Naive B cell (primary cell): ENCODE measurements around the gene SCGN. TPM values are rescaled to one million over a fixed set of nuclear protein-coding genes. Genes with fewer than 3 reads are reported as not detected.
A peak's percentile ranks its signal among the peaks of the same experiment; 100 is the strongest.

Source experiments
- ATAC-seq, 2 donors: fragments of 150-1000 bp; cut with Tn5 transposase; 2 replicates each; pipeline ENCODE4 v1.10.0; 2021; ENCODE audit warnings: low read depth in 2 of 2, mild to moderate bottlenecking in 2 of 2, moderate library complexity in 2 of 2
- DNase-seq: peaks from one replicate; pipeline ENCODE4 v3.0.0; 2022
- H3K27ac Mint-ChIP-seq, 6 donors: one replicate each; pipeline ENCODE4 v1.8.0; 2020 to 2022; ENCODE audit warnings: mild to moderate bottlenecking in 6 of 6, mixed read lengths in 6 of 6, moderate library complexity in 5 of 6, inconsistent platforms in 2 of 6
- H3K27me3 Mint-ChIP-seq, 3 donors: one replicate each; pipeline ENCODE4 v1.8.0; 2021 to 2022; ENCODE audit warnings: mixed read lengths in 3 of 3, mild to moderate bottlenecking in 1 of 3
- H3K36me3 Mint-ChIP-seq, 2 donors: one replicate each; pipeline ENCODE4 v1.8.0; 2020 to 2022; ENCODE audit warnings: mixed read lengths in 2 of 2, inconsistent platforms in 1 of 2, mild to moderate bottlenecking in 1 of 2
- H3K4me1 Mint-ChIP-seq, 3 donors: one replicate each; pipeline ENCODE4 v1.8.0; 2020 to 2022; ENCODE audit warnings: mixed read lengths in 3 of 3, inconsistent platforms in 1 of 3, mild to moderate bottlenecking in 1 of 3, moderate library complexity in 1 of 3
- H3K4me3 Mint-ChIP-seq, 8 donors: one replicate each; pipeline ENCODE4 v1.8.0; 2020 to 2022; ENCODE audit warnings: mild to moderate bottlenecking in 8 of 8, mixed read lengths in 8 of 8, moderate library complexity in 8 of 8, inconsistent platforms in 2 of 8
- H3K9me3 Mint-ChIP-seq, 7 donors: one replicate each; pipeline ENCODE4 v1.8.0; 2020 to 2022; ENCODE audit warnings: mixed read lengths in 7 of 7, mild to moderate bottlenecking in 5 of 7, inconsistent platforms in 2 of 7, moderate library complexity in 1 of 7
- polyA plus RNA-seq, 6 donors: library from polyadenylated mRNA; unstranded; fragments of 300-500 nt; fragmentation: Illumina TruSeq; gene quantifications; one replicate each; pipeline ENCODE4 v1.2.3, GENCODE V29; 2021; ENCODE audit warnings: low read depth in 6 of 6

Gene SCGN
- not detected for polyA plus RNA-seq

DNA sequence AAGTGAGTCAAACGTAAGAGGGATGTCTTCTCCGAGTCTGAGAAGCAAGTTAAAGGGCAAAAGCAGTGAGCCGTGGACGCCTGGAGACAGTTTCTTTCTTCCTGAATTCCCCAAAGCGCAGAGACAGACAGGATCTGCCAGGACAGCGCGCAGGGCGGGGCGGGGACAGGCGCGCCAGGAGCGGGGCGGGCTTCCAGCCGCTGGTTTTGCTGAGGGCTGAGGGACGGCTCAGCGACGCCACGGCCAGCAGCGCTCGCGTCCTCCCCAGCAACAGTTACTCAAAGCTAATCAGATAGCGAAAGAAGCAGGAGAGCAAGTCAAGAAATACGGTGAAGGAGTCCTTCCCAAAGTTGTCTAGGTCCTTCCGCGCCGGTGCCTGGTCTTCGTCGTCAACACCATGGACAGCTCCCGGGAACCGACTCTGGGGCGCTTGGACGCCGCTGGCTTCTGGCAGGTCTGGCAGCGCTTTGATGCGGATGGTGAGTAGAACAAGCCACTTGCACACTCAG is at the start of gene SCGN:
Gene SCGN, plus strand, starts transcription at position 209 of the 509 bp plus-strand sequence. Its CDS starts 189 bp downstream, at position 398.
- peaks cover 0 to 8% of the 10 kb centered on the region in 2 donors for H3K36me3 Mint-ChIP-seq
- ATAC-seq (no peak), DNase-seq (peak; percentile 1)
- H3K27me3 Mint-ChIP-seq, result peaks cover 47 to 56% (median 50%) of the 10 kb centered on the region in 3 donors
- peaks cover 0 to 5% (median 0%) of the 10 kb centered on the region in 7 donors for H3K9me3 Mint-ChIP-seq
- no peaks in the 10 kb centered on the region for H3K4me1 Mint-ChIP-seq
- H3K27ac Mint-ChIP-seq, result no peak within 1 kb of the TSS
- no peak within 1 kb of the TSS for H3K4me3 Mint-ChIP-seq

- H3K36me3 Mint-ChIP-seq, result peaks cover 7% of the 10 kb centered on the region in 2 donors
- no peaks in the 10 kb centered on the region for H3K9me3 Mint-ChIP-seq
- DNase-seq, result no peak
- no peak for ATAC-seq
- no peak overlapping the region for H3K4me3 Mint-ChIP-seq
- H3K27ac Mint-ChIP-seq, result no peak overlapping the region
- H3K27me3 Mint-ChIP-seq, result peaks cover 0 to 8% (median 0%) of the 10 kb centered on the region in 3 donors
- no peaks in the 10 kb centered on the region for H3K4me1 Mint-ChIP-seq
Observed at GRCh38 chr6:25602674-25602982, 49.4 kb upstream of the SCGN start.

DNA sequence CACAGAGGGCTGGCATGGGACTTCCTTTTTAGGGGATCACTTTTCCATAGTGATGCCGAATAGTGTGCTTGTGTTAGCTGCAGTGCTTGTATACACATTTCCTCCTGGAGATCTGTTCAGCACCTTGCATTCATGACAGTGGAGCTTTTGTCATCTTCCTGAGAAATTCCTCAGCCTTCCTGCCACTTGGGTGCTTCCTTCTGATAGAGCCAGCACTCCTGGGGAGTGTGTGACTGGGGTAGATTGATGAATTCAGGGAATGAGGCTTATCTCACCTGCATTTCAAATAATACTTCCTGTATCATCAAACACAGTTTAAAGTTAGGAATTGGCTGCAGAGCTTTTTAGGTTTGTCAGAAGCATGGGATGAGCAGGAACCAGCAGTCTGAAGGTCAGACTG is 48.8 kb upstream of the SCGN start:
- DNase-seq, result no peak
- peaks cover 0 to 8% (median 0%) of the 10 kb centered on the region in 3 donors for H3K27me3 Mint-ChIP-seq
- ATAC-seq, result no peak
- H3K4me1 Mint-ChIP-seq, result no peaks in the 10 kb centered on the region
- no peak overlapping the region for H3K4me3 Mint-ChIP-seq
- H3K9me3 Mint-ChIP-seq, result no peaks in the 10 kb centered on the region
- H3K36me3 Mint-ChIP-seq, result peaks cover 7% of the 10 kb centered on the region in 2 donors
- no peak overlapping the region for H3K27ac Mint-ChIP-seq

GRCh38 chr6:25606151-25606550 is 45.9 kb upstream of the SCGN start:
- Mint-ChIP-seq H3K27me3 (peaks cover 0 to 6% (median 0%) of the 10 kb centered on the region in 3 donors), H3K9me3 (no peaks in the 10 kb centered on the region), H3K4me3 (no peak overlapping the region), H3K27ac (peak overlapping the region in 1 of 6 donors; percentile 57), H3K36me3 (no peaks in the 10 kb centered on the region), H3K4me1 (no peaks in the 10 kb centered on the region)
- ATAC-seq (no peak), DNase-seq (no peak)

DNA sequence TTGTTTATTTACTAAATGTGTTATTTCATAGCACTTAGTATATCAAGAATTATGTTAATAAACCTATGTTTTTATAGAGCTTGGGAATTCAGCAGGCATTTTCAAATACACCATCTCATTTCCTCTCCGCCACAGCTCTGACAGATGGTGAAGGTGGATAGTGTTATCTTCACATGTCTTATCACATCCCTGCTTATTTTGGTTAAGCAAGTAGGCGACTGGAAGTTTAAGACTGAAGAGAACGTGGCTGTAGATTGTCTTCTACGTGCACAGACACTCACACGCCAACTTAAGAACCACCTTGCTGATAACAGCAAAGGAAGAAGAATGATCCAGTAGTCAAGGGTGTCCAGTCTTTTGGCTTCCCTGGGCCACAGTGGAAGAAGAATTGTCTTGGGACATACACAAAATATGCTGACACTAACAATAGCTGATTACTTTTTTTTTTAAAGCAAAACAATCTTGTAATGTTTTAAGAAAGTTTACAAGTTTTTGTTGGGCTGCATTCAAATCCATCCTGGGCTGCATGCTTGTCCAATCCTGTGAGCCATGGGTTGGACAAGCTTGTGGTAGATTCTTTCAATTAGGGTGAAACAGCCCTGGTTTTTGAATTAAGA is 43.3 kb upstream of the SCGN start:
- peaks cover 0 to 3% (median 0%) of the 10 kb centered on the region in 3 donors for H3K4me1 Mint-ChIP-seq

GRCh38 chr6:25612666-25613065 is 39.3 kb upstream of the SCGN start:
- H3K27me3 Mint-ChIP-seq, result peaks cover 0 to 6% (median 0%) of the 10 kb centered on the region in 3 donors
- DNase-seq (no peak), ATAC-seq (peak in 1 of 2 donors; percentile 33)
- H3K36me3 Mint-ChIP-seq, result peaks cover 10 to 12% of the 10 kb centered on the region in 2 donors
- H3K4me1 Mint-ChIP-seq, result peaks cover 0 to 6% (median 0%) of the 10 kb centered on the region in 3 donors
- no peak overlapping the region for H3K27ac Mint-ChIP-seq
- no peaks in the 10 kb centered on the region for H3K9me3 Mint-ChIP-seq
- H3K4me3 Mint-ChIP-seq, result no peak overlapping the region

More for the DNA sequence above, 43.3 kb upstream of the SCGN start:
- ATAC-seq (no peak), DNase-seq (no peak)
- peaks cover 9 to 10% of the 10 kb centered on the region in 2 donors for H3K36me3 Mint-ChIP-seq
- no peak overlapping the region for H3K4me3 Mint-ChIP-seq
- H3K27me3 Mint-ChIP-seq, result peaks cover 0 to 6% (median 0%) of the 10 kb centered on the region in 3 donors
- no peak overlapping the region for H3K27ac Mint-ChIP-seq
- no peaks in the 10 kb centered on the region for H3K9me3 Mint-ChIP-seq

DNA sequence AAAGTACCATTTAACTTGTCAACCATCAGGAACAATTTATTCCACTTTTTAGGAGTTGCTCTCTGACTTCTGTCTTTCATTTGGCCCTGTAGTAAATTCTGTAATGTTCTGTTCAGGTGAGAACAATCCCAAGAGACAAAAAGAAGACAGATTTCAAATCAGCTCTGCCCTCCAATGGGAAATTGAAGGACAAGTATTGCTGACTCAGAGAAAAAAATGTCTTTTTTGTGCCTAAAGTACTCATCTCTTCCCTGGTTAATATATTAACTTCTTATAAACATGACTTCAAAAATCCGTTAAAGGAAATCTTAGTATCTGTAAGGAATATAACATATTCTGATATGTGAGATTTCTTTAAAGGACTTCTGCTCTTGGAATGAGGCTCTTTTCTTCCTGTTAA is 38.6 kb upstream of the SCGN start:
- Mint-ChIP-seq H3K9me3 (no peaks in the 10 kb centered on the region), H3K27ac (peak overlapping the region in 1 of 6 donors; percentile 78), H3K27me3 (peaks cover 0 to 6% (median 0%) of the 10 kb centered on the region in 3 donors), H3K36me3 (peaks cover 10 to 12% of the 10 kb centered on the region in 2 donors), H3K4me3 (no peak overlapping the region), H3K4me1 (peaks cover 5 to 14% (median 6%) of the 10 kb centered on the region in 3 donors)
- DNase-seq, result no peak
- ATAC-seq, result no peak

GRCh38 chr6:25614052-25614451 is 38.0 kb upstream of the SCGN start:
- no peak for ATAC-seq
- Mint-ChIP-seq H3K4me1 (peaks cover 5 to 16% (median 10%) of the 10 kb centered on the region in 3 donors), H3K9me3 (no peaks in the 10 kb centered on the region), H3K4me3 (no peak overlapping the region), H3K27me3 (peaks cover 0 to 6% (median 0%) of the 10 kb centered on the region in 3 donors), H3K36me3 (peaks cover 10 to 12% of the 10 kb centered on the region in 2 donors), H3K27ac (no peak overlapping the region)
- no peak for DNase-seq

GRCh38 chr6:25615471-25615870 is 36.5 kb upstream of the SCGN start:
- Mint-ChIP-seq H3K36me3 (peaks cover 10 to 12% of the 10 kb centered on the region in 2 donors), H3K4me3 (no peak overlapping the region), H3K4me1 (peaks cover 8 to 20% (median 13%) of the 10 kb centered on the region in 3 donors), H3K27ac (no peak overlapping the region), H3K9me3 (no peaks in the 10 kb centered on the region), H3K27me3 (no peaks in the 10 kb centered on the region)
- ATAC-seq (no peak), DNase-seq (no peak)

GRCh38 chr6:25617997-25618396 is 34.0 kb upstream of the SCGN start:
- H3K9me3 Mint-ChIP-seq, result no peaks in the 10 kb centered on the region
- H3K36me3 Mint-ChIP-seq, result peaks cover 0 to 5% of the 10 kb centered on the region in 2 donors
- no peak overlapping the region for H3K4me3 Mint-ChIP-seq

DNA sequence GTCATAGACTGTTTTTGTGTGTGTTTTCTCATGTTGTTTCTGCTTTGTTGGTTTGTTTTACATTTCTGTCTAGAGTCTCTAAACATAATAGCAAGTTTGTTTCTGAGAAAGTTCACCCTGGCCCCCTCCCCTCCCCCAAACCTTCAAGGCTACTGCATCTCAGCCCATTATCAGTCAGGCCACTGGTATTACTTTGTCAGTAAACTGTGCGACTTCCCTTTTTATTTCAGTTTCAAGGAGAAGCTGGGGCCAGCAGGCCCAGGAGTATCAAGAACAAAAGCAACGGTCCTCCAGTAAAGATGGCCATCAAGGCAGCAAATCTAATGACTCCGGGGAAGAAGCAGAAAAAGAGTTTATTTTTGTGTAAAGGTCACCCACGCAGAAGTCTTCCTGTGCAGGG is 32.8 kb upstream of the SCGN start:
- no peak for DNase-seq

More at GRCh38 chr6:25617997-25618396, 34.0 kb upstream of the SCGN start:
- Mint-ChIP-seq H3K4me1 (peaks cover 8 to 16% (median 13%) of the 10 kb centered on the region in 3 donors), H3K27ac (no peak overlapping the region), H3K27me3 (no peaks in the 10 kb centered on the region)
- ATAC-seq (peak; percentile 49 to 68), DNase-seq (no peak)

DNA sequence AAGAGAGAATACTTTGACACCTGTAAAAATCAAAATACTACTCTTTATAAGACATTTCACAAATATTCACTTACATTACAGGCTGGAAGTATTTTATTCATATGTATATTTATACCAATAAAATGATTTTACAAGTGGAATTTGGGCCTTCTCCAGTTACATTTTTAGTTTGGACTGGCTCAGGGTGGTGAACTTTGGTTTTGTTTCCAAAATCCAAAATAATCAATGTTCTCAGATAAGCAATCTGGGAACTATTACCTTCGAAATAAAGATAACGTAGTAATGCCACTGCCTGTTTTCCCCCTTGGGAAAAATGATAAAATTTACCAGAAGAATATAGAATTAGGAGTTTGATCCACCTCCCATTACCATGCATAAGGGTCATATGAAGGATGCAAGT is 31.6 kb upstream of the SCGN start:
- DNase-seq (no peak), ATAC-seq (no peak)
- H3K27ac Mint-ChIP-seq, result no peak overlapping the region
- H3K9me3 Mint-ChIP-seq, result no peaks in the 10 kb centered on the region
- H3K36me3 Mint-ChIP-seq, result no peaks in the 10 kb centered on the region
- peaks cover 8 to 16% (median 13%) of the 10 kb centered on the region in 3 donors for H3K4me1 Mint-ChIP-seq
- H3K27me3 Mint-ChIP-seq, result no peaks in the 10 kb centered on the region
- H3K4me3 Mint-ChIP-seq, result no peak overlapping the region

More for the DNA sequence above, 32.8 kb upstream of the SCGN start:
- ATAC-seq, result no peak
- H3K27me3 Mint-ChIP-seq, result no peaks in the 10 kb centered on the region
- no peaks in the 10 kb centered on the region for H3K9me3 Mint-ChIP-seq
- peak overlapping the region in 2 of 6 donors; percentile 11 to 82 for H3K27ac Mint-ChIP-seq
- H3K4me1 Mint-ChIP-seq, result peaks cover 8 to 16% (median 13%) of the 10 kb centered on the region in 3 donors
- no peak overlapping the region for H3K4me3 Mint-ChIP-seq
- H3K36me3 Mint-ChIP-seq, result no peaks in the 10 kb centered on the region

- Mint-ChIP-seq H3K4me3 (no peak overlapping the region), H3K27me3 (peaks cover 0 to 9% (median 8%) of the 10 kb centered on the region in 3 donors), H3K4me1 (peaks cover 6 to 11% (median 9%) of the 10 kb centered on the region in 3 donors), H3K27ac (peak overlapping the region in 1 of 6 donors; percentile 47), H3K9me3 (peaks cover 0 to 1% (median 0%) of the 10 kb centered on the region in 7 donors), H3K36me3 (no peaks in the 10 kb centered on the region)
- ATAC-seq (no peak), DNase-seq (no peak)
Observed at GRCh38 chr6:25623065-25623464, 28.9 kb upstream of the SCGN start.

DNA sequence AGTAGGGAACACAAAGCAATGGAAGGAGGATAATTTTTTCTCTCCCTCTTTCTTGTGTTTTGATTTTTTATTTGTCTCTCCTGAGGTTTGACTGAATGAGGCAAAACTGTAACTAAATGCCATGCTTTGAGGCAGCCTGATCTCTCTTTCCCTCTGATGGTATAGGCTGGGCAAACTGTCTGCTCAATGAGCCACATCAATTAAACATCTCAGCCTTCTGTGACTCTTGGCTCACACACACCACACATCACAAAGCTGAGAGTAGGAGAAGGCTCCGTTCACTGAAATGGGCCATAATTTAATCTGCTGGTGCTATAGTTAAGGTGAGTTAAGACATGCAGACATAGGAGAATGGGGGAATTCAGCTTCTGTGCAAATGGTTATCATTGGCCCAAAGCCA is 28.1 kb upstream of the SCGN start:
- Mint-ChIP-seq H3K9me3 (peaks cover 0 to 1% (median 0%) of the 10 kb centered on the region in 7 donors), H3K36me3 (no peaks in the 10 kb centered on the region), H3K27ac (no peak overlapping the region), H3K4me3 (no peak overlapping the region), H3K4me1 (peaks cover 3 to 6% (median 5%) of the 10 kb centered on the region in 3 donors), H3K27me3 (peaks cover 0 to 9% (median 8%) of the 10 kb centered on the region in 3 donors)
- no peak for ATAC-seq
- no peak for DNase-seq
